Measurements from ENCODE around the gene WDR82.

Gene WDR82

GRCh38 chr3:52213005-52213404 lies 65.4 kb downstream of the WDR82 start:
- TF ChIP-seq CTCF (conservative IDR thresholded peaks at IDR 0.05; ENCODE audit: low read depth, low read length): no peak
- Histone ChIP-seq H3K9ac (no peak overlapping the region), H3K36me3 (ENCODE audit: insufficient read depth) (peaks cover 3% of the 10 kb centered on the region; the same call in 1 of the 2 replicates), H3K4me1 (ENCODE audit: low read depth, poor library complexity, severe bottlenecking) (no peaks in the 10 kb centered on the region), H3K27me3 (ENCODE audit: insufficient read depth, low read depth) (no peaks in the 10 kb centered on the region), H4K20me1 (ENCODE audit: insufficient read depth) (no peaks in the 10 kb centered on the region), H2AFZ (ENCODE audit: low read depth) (no peak overlapping the region), H3K4me3 (IDR thresholded peaks at IDR 0.05; ENCODE audit: insufficient read depth, low read depth, low read length) (no peak overlapping the region), H3K27ac (no peak overlapping the region), H3K79me2 (ENCODE audit: insufficient read depth, low read depth) (no peaks in the 10 kb centered on the region), H3K4me2 (no peak overlapping the region)

GRCh38 chr3:52211268-52211891 lies 67.1 kb downstream of the WDR82 start:
- H3K36me3 ChIP-seq (ENCODE audit: insufficient read depth): peaks cover 3% of the 10 kb centered on the region; the same call in 1 of the 2 replicates

GRCh38 chr3:52210550-52211046 lies 67.9 kb downstream of the WDR82 start:
- no peak overlapping the region for H3K9ac ChIP-seq
- H2AFZ ChIP-seq (ENCODE audit: low read depth): no peak overlapping the region
- no peak overlapping the region for H3K27ac ChIP-seq
- no peak overlapping the region for H3K4me3 ChIP-seq (IDR thresholded peaks at IDR 0.05; ENCODE audit: insufficient read depth, low read depth, low read length)
- H3K79me2 ChIP-seq (ENCODE audit: insufficient read depth, low read depth): no peaks in the 10 kb centered on the region
- no peaks in the 10 kb centered on the region for H4K20me1 ChIP-seq (ENCODE audit: insufficient read depth)
- no peak for TF ChIP-seq CTCF (conservative IDR thresholded peaks at IDR 0.05; ENCODE audit: low read depth, low read length)
- no peak overlapping the region for H3K4me2 ChIP-seq
- peaks cover 3% of the 10 kb centered on the region; the same call in 1 of the 2 replicates for H3K36me3 ChIP-seq (ENCODE audit: insufficient read depth)
- no peaks in the 10 kb centered on the region for H3K27me3 ChIP-seq (ENCODE audit: insufficient read depth, low read depth)
- peaks cover 7% of the 10 kb centered on the region for H3K4me1 ChIP-seq (ENCODE audit: low read depth, poor library complexity, severe bottlenecking)

More at GRCh38 chr3:52211268-52211891, 67.1 kb downstream of the WDR82 start:
- Histone ChIP-seq H4K20me1 (ENCODE audit: insufficient read depth) (no peaks in the 10 kb centered on the region), H2AFZ (ENCODE audit: low read depth) (no peak overlapping the region), H3K4me3 (IDR thresholded peaks at IDR 0.05; ENCODE audit: insufficient read depth, low read depth, low read length) (no peak overlapping the region), H3K79me2 (ENCODE audit: insufficient read depth, low read depth) (no peaks in the 10 kb centered on the region), H3K9ac (no peak overlapping the region), H3K4me1 (ENCODE audit: low read depth, poor library complexity, severe bottlenecking) (no peaks in the 10 kb centered on the region), H3K27ac (no peak overlapping the region), H3K27me3 (ENCODE audit: insufficient read depth, low read depth) (no peaks in the 10 kb centered on the region), H3K4me2 (no peak overlapping the region)
- no peak for TF ChIP-seq CTCF (conservative IDR thresholded peaks at IDR 0.05; ENCODE audit: low read depth, low read length)

- no peaks in the 10 kb centered on the region for H4K20me1 ChIP-seq (ENCODE audit: insufficient read depth)
- peaks cover 3% of the 10 kb centered on the region; the same call in 1 of the 2 replicates for H3K36me3 ChIP-seq (ENCODE audit: insufficient read depth)
- no peak overlapping the region for H2AFZ ChIP-seq (ENCODE audit: low read depth)
- H3K4me2 ChIP-seq: no peak overlapping the region
- no peaks in the 10 kb centered on the region for H3K79me2 ChIP-seq (ENCODE audit: insufficient read depth, low read depth)
- peaks cover 12% of the 10 kb centered on the region for H3K4me1 ChIP-seq (ENCODE audit: low read depth, poor library complexity, severe bottlenecking)
- no peak overlapping the region for H3K4me3 ChIP-seq (IDR thresholded peaks at IDR 0.05; ENCODE audit: insufficient read depth, low read depth, low read length)
- H3K9ac ChIP-seq: no peak overlapping the region
- no peak overlapping the region for H3K27ac ChIP-seq
- no peaks in the 10 kb centered on the region for H3K27me3 ChIP-seq (ENCODE audit: insufficient read depth, low read depth)
- TF ChIP-seq CTCF (conservative IDR thresholded peaks at IDR 0.05; ENCODE audit: low read depth, low read length): no peak
Observed at GRCh38 chr3:52210037-52210436, 68.4 kb downstream of the WDR82 start.

Measured in KMS-11 (cell line).